NCI-H1930 (cell line): Measurements from ENCODE around the gene PHLDB2.

Source experiments
- DNase-seq, 2 experiments: peaks; one replicate each; lab custom pipeline; 2025; lab: John Stamatoyannopoulos, UW

PHLDB2 gene

GRCh38 chr3:111851511-111851954 is 7.5 kb upstream of the PHLDB2 start:
- DNase-seq: no peak

DNA sequence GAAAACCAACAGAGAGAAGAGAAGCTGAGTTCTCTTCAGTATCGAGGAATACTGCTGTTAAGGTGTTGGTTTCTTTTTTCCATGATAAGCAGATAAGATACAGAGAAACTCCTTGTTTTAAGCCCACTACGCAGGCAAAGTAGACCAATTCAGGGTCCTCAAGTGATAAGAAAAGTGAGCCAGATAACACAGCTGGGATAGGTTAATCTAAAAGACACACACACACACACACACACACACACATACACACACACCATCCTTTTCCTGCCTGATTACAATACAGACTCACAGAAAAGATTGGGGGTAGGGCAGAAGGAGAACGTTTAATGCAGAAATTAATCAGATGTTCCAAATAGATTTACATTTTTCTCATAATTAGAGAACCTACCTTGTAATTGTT is 6.5 kb upstream of the PHLDB2 start:
- no peak for DNase-seq

DNA sequence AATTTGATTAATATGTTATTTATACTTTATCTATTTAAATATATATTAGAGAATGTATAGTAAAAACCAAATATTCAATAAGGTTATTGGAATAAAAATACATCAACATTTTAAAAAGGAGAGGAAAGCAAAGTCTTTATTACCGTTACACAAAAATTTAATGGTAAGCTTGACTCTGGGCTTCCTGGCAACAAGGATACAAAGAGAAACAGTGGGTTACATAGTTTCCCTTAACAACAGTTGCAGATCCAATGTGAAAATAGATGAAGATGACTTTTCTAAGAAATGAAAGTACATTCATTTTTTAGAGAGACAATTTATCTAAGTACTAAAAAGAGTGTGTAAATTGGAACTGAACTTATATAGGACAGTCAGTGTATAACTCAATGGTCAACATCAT is 6.0 kb upstream of the PHLDB2 start:
- no peak for DNase-seq

GRCh38 chr3:111854990-111855389 is 4.1 kb upstream of the PHLDB2 start:
- no peak for DNase-seq

GRCh38 chr3:111856501-111856900 is 2.6 kb upstream of the PHLDB2 start:
- DNase-seq: no peak

GRCh38 chr3:111857474-111857873 is 1.6 kb upstream of the PHLDB2 start:
- no peak for DNase-seq

DNA sequence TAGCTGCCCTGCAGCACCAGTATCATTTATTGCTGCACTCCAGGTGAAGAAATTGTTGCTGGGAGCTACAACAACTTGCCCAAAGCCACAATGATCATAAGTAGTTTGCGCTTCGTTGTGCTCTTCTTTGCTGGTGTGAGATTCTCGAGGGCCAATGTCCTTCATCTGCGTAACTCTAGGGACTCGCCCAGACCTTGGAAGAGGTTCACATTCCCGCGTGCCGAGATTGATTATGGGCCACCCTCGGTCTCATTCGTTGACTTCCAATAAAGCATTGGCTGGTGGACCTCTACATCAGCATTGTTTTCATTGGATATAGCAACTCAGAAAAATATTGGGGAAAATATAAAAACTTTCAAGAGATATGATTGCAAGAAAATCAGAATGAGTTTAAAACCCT is 423 bp upstream of the PHLDB2 start:
- DNase-seq: no peak

GRCh38 chr3:111859974-111860859 is 1.2 kb downstream of the PHLDB2 start:
- DNase-seq: peak; percentile 40 to 45

GRCh38 chr3:111861391-111861790 is 2.3 kb downstream of the PHLDB2 start:
- no peak for DNase-seq

GRCh38 chr3:111862415-111862814 is 3.4 kb downstream of the PHLDB2 start:
- no peak for DNase-seq

DNA sequence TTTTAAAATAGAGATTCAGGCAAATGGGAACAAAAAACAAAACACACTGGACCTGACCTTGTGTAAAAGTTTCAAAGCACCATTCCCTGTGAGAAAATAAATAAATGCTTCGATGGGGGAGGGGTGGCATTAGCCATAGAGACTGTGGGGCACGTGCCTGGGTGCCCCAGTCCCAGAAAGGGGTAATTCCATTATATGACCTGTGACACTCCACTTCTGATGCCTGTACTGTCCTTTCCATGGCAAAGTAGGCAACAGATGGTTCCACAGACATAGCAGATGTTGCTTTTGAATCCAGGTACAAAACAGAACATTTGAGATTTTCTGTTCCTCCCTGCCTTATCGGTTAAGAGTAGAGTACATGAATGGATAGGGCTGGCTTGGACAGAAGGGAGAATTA is 3.9 kb downstream of the PHLDB2 start:
- DNase-seq: no peak

DNA sequence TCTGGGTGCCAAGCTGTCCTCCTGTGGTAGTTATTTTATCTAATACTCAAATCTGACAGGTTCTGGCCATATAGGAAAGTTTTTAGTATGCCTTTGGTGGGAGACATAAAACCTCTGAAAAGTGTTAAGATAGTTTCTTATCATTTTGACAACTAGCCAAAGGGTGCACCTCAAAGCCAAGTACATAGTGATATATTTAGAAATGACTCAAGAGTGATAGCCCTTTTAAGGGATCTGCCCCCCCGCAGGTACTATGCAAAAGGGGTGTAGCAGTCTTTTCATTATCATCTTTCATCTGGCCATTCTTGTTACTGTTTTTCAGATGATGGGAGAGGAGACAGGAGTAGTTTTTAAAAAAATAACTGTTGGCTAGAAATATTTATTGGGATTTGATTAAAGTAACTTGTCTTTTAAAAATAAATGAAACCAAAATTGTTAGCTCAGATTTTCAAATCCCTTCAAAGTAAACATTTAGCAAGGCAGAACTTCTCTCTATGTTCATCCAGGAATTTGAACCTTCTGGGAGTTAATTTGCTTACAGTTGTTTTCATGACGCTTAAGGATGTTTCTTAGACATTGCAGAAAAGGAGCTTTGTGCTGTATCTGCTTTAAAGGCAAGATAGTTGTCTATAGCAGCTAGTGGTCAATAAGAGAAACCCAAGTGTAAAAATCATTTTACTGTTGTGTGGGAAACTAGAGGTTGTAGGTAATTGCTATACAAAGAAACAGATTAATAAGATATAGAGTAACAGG is 5.1 kb downstream of the PHLDB2 start:
- no peak for DNase-seq

- no peak for DNase-seq
These were observed 6.0 kb downstream of the PHLDB2 start for GRCh38 chr3:111864821-111865656.

GRCh38 chr3:111867889-111868426 is 8.9 kb downstream of the PHLDB2 start:
- DNase-seq: no peak

GRCh38 chr3:111870620-111871019 is 11.6 kb downstream of the PHLDB2 start:
- no peak for DNase-seq

- DNase-seq: peak in 1 of 2 experiments; percentile 10
These were observed 13.0 kb downstream of the PHLDB2 start for GRCh38 chr3:111871809-111872623.

DNA sequence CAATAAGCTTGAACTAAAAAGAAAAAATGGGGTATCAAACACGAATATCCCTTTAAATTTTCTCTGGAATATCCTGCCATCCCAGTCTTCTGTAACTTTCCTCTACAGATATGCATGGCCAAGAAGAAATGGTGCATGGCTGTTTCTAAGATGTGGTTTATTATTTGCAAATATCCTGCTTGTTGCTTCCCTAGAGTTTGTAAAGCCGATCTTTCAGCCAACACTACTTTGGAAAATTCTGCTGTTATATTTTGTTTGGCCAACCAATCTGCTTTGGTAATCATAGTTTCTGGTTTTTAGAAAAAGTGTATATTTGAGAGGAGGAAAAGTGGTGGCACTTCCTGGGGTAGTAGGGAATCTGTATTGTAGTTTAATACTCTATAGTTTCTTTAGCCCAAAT is 13.9 kb downstream of the PHLDB2 start:
- DNase-seq: no peak

DNA sequence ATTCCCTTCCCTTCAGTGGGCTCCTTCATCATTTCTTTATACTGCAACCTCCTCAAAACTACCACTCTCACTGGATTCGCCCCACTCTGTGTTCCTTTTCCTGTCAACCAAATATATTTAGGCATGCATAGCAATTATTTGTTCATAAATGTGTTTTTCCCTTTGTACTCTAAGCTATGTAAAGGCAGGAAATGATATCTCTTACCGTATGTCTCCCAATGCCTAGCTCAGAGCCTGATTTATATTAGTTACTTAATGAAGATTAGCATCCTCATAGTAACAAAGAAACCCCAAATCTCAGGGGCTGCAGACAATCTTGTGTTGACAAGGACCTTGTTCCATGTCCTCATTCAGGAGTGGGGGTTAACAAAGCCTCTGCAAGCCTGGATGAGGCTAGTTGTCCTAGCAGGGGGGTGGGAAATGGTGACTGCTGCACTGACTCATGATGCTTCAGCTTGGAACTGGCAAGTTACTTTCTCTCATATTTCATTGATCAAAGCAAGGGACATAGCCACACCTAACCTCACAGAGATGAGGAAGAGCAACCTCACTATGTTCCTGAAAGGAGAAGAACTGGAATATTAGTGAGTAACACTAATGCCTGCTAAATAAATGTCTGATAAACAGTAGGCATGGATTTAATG is 15.2 kb downstream of the PHLDB2 start:
- no peak for DNase-seq

- no peak for DNase-seq
These were observed 22.4 kb downstream of the PHLDB2 start for GRCh38 chr3:111881480-111881879.

DNA sequence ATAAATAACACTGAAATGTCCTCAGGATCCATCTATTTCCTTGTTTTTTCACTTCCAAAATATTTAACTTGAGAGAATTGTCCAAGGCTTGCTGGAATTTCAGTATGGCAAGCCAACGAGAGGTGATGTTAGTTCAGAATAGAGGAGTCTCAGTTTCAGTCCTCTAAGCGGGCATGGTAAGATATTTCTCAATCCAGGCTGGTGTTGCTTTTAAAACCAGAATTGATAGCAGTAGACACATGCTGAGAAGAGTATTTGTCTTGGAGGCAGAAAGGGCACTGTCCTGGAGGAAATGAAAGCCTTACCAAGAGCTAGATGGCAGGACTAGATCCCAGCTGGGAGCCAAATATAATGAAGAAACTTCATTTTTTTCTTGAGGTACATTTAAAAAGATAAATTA is 23.1 kb downstream of the PHLDB2 start:
- no peak for DNase-seq

DNA sequence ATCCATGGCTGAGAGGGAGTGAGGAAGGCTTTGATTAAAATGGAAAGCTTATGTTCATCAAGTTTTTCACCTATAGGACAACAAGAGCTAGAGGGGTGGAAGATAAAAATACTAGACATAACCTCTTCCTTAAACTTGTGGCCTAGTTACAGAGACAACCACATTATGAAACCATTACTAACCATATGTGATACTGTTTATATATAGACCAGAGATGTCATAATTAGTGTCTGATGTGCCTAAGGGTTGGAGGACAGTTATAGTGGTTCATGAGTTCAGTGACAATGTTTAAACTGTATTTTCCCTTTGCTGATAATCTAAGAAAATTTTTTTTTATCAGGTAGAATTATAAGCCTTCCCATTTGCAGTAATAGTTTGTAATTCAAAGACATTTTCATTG is 23.7 kb downstream of the PHLDB2 start:
- no peak for DNase-seq
